ENCODE data around the gene ZNF273.
"Not testable (repeated sequence)": the region's sequence is repeated elsewhere in the genome, so short reads cannot be mapped to it uniquely, and the experiment has no call there.

GRCh38 chr7:64902461-64902805 is 640 bp upstream of the ZNF273 start:
- TF ChIP-seq CTCF (IDR thresholded peaks at IDR 0.05; ENCODE audit: low read depth, low read length); EZH2phosphoT487 (IDR thresholded peaks at IDR 0.05; ENCODE audit: low read depth): not testable (repeated sequence)
